GM19452 (cell line): ENCODE results near the gene SEMA5B.

Experiments
- ATAC-seq: cut with Tn5 transposase; IDR thresholded peaks from one replicate; pipeline ENCODE4 v1.9.1; 2021; ENCODE audit not compliant: unreplicated experiment

SEMA5B gene

GRCh38 chr3:123025642-123026521, 1.7 kb downstream of the SEMA5B start:
- ATAC-seq = no peak

- no peak for ATAC-seq
These were observed 3.5 kb downstream of the SEMA5B start for GRCh38 chr3:123024056-123024455.

GRCh38 chr3:123021996-123022510, 5.5 kb downstream of the SEMA5B start:
- ATAC-seq = no peak

DNA sequence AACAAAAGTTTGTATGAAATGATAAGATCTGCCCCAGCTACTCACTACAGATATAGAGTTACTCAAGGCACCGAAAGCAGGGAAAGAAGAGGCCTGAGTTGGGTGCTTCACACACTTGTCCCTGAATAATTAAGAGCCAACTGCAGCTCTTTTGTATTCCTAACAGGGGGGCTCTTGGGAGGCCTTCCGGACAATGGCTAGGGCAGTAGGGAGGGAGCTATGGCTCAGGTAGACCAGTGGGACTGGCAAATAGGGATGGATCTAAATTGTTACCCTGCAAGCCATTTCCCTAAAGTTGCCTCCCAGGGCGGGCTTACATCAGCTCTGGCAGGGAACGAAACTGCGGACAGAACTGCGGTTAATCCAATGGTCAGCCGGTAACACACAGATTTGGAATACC, 6.2 kb downstream of the SEMA5B start:
- ATAC-seq = no peak

DNA sequence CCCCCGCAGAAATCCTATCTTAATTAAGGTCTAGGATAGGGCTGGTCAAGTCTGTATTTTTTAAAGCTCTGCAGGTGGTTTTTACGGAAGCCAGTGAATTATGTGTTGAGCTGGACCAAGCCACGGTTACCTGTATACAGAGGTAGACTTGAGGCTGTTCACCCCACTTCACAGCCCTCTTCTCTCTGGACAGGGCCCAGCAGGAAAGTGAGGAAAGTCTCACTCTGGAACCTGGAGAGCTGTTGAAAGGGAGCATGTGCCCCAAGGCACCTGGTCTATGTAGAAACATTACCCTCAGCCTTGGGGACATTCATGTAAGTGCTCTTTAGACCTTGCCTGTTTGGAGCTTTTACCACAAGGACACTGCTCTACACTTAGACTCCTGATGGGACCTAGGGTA, 6.9 kb downstream of the SEMA5B start:
- ATAC-seq = no peak

GRCh38 chr3:123019591-123019990, 8.0 kb downstream of the SEMA5B start:
- ATAC-seq = no peak

GRCh38 chr3:123019161-123019560, 8.4 kb downstream of the SEMA5B start:
- ATAC-seq = no peak

DNA sequence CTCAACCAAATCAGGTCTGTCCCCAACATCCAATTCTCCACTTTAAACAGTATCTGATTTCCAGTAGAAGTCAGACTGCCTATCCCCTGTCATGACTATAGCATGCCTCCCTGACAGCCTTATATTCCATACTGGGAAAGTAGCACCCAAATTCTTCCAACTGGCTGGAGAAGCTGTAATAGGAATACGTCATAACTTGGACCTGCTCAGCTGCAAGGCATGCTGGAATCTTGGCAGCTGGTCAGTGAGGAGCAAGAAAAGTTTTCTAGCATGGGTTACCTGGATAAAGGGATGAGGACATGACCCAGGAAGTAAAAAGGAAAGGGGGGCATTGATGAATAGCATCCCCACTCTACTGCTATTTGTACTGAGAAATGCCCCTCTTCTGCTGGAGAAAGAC, 8.9 kb downstream of the SEMA5B start:
- no peak for ATAC-seq

DNA sequence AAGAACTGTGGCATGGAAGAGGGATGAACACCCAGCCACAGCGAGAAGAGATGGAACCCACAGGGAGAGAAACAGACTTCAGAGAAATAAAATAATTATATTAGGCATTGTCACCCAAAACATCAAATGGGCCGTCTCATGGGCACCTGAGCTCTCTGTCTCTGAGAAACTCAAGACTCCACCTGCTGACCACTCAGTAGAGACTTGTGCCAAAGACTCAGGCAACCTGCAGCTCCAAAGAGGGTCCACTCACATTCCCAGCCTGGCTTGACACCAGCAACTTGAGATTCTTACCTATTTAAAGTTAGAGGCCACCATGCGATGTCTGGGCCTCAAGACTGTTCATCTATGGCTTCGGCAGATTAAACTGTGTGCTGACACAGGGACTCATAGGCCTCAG, 12.0 kb downstream of the SEMA5B start:
- ATAC-seq = no peak

- ATAC-seq = no peak
These were observed 13.7 kb downstream of the SEMA5B start for GRCh38 chr3:123013876-123014275.

- ATAC-seq = no peak
These were observed 14.9 kb downstream of the SEMA5B start for GRCh38 chr3:123012652-123013051.

DNA sequence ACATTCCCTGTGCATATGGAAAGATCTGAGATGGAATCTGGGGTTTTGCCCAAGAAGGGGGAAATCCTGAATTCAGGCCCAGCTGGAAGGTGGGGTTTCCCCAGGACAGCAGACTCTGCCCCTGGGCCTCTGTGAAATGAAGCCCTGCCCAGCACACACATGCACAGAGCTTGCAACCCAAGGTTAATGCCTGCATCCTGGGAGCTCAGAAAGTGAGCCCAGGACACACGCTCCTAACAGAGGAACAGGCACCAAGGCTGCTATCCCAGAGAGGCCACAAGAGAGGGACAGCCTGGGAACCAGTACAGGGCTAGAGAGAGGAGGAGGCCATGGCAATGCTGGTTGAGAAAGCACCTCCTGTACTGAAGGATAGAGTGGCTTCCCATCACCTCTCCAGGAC, 16.1 kb downstream of the SEMA5B start:
- ATAC-seq = no peak

- no peak for ATAC-seq
These were observed 18.7 kb downstream of the SEMA5B start for GRCh38 chr3:123008840-123009239.

DNA sequence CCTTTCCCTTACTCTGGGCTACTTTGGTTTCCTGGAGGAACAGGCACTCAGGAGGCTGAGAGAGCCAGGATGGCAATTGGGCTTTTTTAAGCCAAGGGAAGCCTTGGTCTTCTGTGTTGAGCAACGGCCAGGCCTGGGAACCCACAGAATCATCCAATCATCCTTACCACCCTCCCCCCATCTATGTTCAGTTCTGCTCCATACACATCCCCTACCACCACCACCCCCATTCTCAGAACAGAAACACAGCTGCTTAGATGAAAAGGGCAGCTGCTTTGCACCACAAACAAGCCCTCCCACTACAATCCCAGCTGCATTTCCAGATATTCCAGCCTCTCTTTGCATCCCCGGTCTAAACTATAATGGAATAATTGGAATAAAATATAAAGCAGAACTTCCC, 21.0 kb downstream of the SEMA5B start:
- ATAC-seq = no peak

GRCh38 chr3:123005291-123005690, 22.3 kb downstream of the SEMA5B start:
- ATAC-seq = no peak

DNA sequence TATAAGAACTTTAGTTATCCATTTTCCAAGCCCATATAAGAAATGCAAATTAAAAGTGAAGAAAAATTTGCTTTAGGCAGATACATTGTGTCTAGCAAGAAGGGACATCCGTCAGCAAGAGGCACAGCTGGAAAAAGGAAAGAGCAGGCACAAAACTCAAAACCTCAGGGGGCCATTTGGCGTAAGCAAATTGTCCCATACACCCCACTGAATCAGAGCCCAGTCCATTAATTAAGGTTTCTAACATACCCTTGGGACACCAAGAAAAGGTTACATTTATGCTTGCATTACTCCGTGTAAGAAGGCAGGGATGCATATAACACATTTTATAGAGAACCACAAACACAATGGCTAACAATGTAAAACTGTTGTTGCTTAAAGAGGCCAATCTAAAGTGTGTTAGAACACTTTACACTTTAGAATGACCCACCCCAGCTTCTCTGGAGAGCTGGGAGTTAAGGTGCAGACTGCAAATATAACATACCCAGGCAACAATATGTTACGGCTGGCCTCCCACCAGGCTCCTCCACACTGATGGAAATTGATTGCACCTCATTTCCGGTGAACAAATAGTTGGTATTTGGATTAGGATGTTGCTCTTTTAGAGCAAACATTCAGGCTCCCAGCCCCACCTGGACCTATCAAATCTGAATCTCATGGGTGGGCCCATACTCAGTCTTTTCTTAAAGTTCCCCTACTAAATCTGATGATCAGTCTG, 23.2 kb downstream of the SEMA5B start:
- no peak for ATAC-seq

DNA sequence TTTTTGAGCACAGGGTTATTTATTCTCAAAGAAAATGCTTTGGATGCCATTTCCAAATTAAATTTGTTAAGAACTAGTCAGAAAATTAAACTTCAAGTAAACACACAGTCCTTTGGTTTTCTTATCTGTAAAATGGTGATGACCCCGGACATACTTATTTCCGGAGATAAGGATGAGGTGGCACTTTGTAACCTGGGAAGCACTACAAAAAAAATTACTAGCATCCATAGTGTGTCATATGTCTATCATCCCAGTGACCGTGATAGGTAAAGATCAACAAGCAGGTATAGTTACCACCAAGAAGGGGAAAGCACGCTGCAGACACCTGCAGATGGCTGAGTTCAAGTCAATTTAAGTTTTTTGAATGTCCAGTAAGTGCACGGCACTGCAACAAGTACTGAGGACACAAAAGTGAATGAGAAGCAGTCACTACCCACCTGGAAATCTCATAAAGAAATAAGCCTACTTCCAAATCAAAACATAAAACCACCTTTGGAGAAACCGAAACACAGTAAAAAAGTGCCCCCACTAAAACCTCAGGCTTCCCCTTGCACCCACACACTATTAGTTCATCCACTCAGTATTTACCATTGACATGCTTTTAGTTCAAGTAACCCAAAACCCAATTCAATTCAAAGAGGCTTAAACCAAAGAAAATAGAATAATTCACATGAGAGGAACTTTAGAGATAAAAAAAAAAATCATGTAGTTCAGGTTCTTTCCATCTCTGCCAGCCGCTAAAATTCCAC, 24.6 kb downstream of the SEMA5B start:
- ATAC-seq = no peak

DNA sequence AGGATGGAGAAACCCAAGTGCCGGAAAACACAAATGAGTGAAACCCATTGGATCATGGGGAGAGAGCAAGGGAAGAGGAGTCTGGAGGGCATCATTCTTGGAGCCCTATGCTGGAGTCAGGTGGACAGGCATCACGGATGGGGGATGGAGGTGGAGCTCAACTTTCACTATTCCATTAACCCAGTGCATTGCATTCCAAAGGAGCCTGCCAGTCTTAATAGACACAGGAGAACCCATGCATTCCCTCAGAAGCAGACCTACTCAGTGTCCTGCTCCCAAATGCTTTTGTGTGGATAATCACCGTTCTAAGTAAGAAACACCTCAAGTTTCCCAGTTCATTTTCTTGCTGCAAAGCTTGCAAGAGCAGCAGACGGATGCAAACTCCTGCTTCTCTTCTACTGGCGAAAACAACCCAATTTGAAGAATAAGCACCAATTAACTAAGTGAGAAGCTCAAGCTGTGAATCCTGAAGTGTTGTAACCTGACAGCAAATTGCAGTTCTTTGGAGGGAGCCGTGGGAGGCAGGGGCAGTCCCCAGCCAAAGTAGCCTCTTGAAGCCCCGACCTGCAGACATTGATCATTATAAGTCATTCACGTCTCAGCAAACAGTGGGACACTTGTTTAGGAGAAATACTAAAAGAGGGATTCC, 25.3 kb downstream of the SEMA5B start:
- no peak for ATAC-seq

- ATAC-seq = no peak
These were observed 28.7 kb downstream of the SEMA5B start for GRCh38 chr3:122998856-122999255.

DNA sequence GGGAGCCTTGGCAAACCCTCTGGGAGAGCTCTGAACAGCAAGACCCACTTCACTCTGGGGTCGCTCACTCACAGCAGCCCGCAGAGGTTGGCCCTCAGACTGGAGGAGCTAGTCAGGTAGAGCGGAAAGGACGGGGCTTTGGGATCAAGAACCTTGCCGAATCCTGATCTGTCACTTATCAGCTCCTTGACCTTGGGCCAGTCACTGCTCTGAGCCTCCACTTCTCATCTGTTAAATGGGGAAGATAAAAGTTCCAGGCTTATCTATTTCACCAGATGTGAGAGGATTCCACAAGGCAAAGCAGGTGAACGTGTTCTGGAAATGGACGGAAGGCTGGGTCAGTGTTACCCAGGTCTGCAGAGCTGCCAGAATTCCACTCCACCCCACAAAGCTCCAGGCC, 29.4 kb downstream of the SEMA5B start:
- no peak for ATAC-seq

- no peak for ATAC-seq
These were observed 31.5 kb downstream of the SEMA5B start for GRCh38 chr3:122996038-122996580.
